ENCODE results near the gene PLD4.

Gene PLD4

DNA sequence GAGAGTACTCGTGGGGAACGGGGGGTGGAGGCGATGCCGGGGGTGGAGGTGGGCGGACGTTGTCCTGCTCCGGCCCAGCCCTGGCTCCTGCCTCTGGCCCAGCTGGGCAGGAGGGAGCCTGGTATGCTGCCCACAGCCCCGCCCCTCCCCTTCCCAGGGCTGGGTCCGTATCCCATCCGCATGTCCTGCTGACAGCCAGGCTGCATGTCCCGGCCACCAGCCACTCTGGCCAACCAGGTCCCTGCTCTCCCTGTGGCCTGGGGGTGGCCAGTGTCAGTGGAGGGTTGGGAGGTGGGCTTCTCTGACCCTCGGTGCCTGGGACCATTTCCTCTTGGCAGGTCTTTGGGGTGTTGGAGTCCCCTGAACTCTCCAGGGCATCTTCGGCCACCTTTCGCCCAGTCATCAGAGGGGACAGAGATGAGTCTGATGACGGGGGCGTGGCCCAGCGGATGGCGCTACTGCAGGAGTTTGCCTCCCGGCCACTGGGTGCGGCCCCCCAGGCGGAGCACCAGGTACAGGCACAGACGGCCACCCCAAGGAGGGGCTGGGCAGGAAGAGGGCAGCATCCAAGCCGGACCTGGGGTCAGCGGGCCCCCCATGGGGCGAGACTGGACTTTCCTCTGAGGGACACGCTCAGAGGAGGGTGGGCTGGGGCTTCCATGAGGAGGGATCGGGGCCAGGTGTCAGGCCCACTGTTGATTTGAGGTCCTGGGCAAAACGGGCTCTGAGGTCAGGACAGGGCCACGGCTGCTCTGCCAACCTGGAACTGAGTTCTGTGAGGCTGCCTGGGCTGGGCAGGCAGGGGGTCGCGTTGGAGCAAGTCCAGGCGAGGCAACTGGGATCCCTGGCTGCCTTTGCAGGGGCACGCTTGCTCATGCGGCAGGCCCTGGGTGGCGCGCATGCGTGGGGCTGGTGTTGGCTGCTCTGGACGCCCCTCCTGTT, 39.4 kb upstream of the PLD4 start:
- H3K4me3 Mint-ChIP-seq: no peak overlapping the region
- TF ChIP-seq, protein P1, sequence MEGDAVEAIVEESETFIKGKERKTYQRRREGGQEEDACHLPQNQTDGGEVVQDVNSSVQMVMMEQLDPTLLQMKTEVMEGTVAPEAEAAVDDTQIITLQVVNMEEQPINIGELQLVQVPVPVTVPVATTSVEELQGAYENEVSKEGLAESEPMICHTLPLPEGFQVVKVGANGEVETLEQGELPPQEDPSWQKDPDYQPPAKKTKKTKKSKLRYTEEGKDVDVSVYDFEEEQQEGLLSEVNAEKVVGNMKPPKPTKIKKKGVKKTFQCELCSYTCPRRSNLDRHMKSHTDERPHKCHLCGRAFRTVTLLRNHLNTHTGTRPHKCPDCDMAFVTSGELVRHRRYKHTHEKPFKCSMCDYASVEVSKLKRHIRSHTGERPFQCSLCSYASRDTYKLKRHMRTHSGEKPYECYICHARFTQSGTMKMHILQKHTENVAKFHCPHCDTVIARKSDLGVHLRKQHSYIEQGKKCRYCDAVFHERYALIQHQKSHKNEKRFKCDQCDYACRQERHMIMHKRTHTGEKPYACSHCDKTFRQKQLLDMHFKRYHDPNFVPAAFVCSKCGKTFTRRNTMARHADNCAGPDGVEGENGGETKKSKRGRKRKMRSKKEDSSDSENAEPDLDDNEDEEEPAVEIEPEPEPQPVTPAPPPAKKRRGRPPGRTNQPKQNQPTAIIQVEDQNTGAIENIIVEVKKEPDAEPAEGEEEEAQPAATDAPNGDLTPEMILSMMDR (IDR thresholded peaks at IDR 0.05; ENCODE audit: unreplicated experiment in 3 of 3): no peak

DNA sequence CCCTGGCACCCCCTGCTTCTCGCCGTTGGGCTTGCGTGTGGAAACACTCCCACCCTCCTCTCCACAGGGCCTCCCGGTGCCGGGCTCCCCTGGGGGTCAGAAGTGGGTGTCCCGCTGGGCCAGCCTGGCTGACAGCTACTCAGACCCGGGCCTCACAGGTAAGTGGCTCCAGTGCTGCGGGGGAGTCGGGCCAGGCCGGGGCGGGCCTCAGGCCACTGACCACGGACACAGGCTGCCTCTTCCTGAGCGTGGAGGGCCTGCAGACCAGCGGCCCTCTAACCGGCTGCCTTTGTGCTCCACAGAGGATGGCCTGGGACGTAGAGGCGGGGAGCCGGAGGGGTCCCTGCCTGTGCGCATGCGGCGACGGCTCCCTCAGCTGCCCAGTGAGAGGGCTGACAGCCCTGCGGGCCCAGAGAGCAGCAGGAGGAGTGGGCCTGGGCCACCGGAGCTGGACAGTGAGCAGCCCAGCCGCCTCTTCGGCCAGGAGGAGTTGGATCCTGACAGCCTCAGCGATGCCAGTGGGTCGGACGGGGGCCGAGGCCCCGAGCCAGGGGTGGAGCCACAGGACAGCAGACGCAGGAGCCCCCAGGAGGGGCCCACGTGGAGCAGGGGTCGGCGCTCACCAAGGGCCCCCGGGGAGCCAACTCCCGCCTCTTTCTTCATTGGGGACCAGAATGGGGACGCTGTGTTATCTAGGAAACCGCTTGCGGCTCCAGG, 38.5 kb upstream of the PLD4 start:
- H3K36me3 Mint-ChIP-seq (ENCODE audit: low read depth): no peaks in the 10 kb centered on the region
- TF ChIP-seq, protein P1 (IDR thresholded peaks at IDR 0.05; ENCODE audit: unreplicated experiment in 3 of 3): no peak
- no peaks in the 10 kb centered on the region for H3K9me3 Mint-ChIP-seq
- peaks cover 5% of the 10 kb centered on the region for H3K4me1 Mint-ChIP-seq
- no peaks in the 10 kb centered on the region for H3K27me3 Mint-ChIP-seq (ENCODE audit: low read depth)
- no peak overlapping the region for H3K4me3 Mint-ChIP-seq
- H3K27ac Mint-ChIP-seq: no peak overlapping the region

More for the DNA sequence above, 39.4 kb upstream of the PLD4 start:
- Mint-ChIP-seq H3K36me3 (ENCODE audit: low read depth) (no peaks in the 10 kb centered on the region), H3K27me3 (ENCODE audit: low read depth) (no peaks in the 10 kb centered on the region), H3K4me1 (peaks cover 9% of the 10 kb centered on the region), H3K27ac (no peak overlapping the region), H3K9me3 (no peaks in the 10 kb centered on the region)

DNA sequence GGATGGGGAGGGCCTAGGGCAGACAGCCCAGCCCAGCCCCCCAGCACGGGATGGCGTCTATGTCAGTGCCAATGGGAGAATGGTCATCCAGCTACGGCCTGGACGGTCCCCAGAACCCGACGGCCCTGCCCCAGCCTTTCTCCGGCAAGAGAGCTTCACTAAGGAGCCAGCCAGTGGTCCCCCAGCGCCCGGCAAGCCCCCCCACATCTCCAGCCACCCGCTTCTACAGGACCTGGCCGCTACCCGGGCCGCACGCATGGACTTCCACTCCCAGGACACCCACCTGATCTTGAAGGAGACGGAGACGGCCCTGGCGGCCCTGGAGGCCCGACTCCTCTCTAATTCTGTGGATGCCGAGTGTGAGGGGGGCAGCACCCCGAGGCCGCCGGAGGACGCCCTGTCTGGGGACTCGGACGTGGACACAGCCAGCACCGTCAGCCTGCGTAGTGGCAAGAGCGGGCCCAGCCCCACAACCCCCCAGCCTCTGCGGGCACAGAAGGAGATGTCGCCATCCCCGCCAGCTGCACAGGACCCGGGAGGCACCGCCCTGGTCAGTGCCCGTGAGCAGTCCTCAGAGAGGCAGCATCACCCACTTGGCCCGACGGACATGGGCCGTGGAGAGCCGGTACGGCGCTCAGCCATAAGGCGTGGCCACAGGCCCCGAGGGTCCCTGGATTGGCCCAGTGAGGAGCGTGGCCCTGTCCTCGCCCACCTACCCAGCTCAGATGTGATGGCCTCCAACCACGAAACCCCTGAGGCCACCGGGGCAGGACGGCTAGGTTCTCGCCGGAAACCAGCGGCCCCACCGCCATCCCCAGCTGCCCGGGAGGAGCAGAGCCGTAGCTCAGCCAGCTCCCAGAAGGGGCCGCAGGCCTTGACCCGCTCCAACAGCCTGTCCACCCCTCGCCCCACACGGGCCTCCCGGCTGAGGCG, 37.7 kb upstream of the PLD4 start:
- TF ChIP-seq, protein P1 (IDR thresholded peaks at IDR 0.05; ENCODE audit: unreplicated experiment in 3 of 3): no peak
- no peaks in the 10 kb centered on the region for H3K4me1 Mint-ChIP-seq
- H3K27ac Mint-ChIP-seq: no peak overlapping the region
- no peaks in the 10 kb centered on the region for H3K9me3 Mint-ChIP-seq
- H3K27me3 Mint-ChIP-seq (ENCODE audit: low read depth): no peaks in the 10 kb centered on the region
- no peaks in the 10 kb centered on the region for H3K36me3 Mint-ChIP-seq (ENCODE audit: low read depth)
- no peak overlapping the region for H3K4me3 Mint-ChIP-seq

DNA sequence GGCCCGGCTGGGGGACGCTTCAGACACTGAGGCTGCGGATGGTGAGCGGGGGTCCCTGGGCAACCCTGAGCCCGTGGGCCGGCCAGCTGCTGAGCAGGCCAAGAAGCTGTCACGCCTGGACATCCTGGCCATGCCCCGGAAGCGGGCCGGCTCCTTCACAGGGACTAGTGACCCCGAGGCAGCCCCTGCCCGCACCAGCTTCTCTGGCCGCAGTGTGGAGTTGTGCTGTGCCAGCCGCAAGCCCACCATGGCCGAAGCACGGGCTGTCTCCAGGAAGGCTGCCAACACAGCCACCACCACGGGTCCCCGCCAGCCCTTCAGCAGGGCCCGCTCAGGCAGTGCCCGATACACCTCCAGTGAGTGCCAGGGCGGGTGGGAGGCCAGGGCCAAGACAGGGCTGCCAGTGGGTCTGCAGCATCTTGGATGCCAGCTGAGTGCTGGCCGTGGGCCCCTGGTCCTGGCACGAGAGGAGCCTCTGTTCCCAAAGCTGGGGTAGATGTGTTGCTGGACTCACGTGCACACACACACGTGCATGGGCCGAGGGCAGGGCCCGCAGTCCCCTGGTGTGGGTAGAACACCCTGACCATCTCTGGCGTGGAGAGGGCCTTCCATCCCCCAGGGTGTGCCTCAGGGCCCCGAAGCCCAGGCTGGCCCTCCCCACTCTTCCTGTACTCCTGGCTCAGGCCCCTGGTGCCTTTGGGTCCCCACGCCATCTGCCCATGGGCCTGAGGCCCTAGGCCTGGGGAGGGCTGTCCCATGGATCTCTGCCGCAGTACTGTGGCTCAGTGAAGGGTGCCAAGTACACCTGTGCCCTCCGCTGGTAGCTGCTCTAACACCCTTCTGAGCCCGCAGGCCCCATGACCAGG, 36.8 kb upstream of the PLD4 start:
- H3K27ac Mint-ChIP-seq: no peak overlapping the region
- TF ChIP-seq, protein P1 (IDR thresholded peaks at IDR 0.05; ENCODE audit: unreplicated experiment in 3 of 3): no peak
- no peak overlapping the region for H3K4me3 Mint-ChIP-seq
- no peaks in the 10 kb centered on the region for H3K36me3 Mint-ChIP-seq (ENCODE audit: low read depth)
- H3K4me1 Mint-ChIP-seq: no peaks in the 10 kb centered on the region
- no peaks in the 10 kb centered on the region for H3K27me3 Mint-ChIP-seq (ENCODE audit: low read depth)
- no peaks in the 10 kb centered on the region for H3K9me3 Mint-ChIP-seq
